OCI-LY1 (cell line): Measurements from ENCODE around the gene TMEM144.

Source experiments
- EZH2 ChIP-seq: fragments of 200-600 bp; sonication (generic), shearing (Covaris generic); IDR thresholded peaks from 2 replicates; pipeline ENCODE4 v1.8.0; 2017; ENCODE audit warnings: borderline replicate concordance, mixed run types, mild to moderate bottlenecking, antibody characterized with exemption, low read length, moderate library complexity, mixed read lengths
- TF ChIP-seq, protein P1 (sequence below): fragments of 200-600 bp; sonication (generic), shearing (Covaris generic); IDR thresholded peaks from 2 replicates; pipeline ENCODE4 v1.5.1; 2017; ENCODE audit warnings: mild to moderate bottlenecking, antibody characterized with exemption, low read length, moderate library complexity, mixed read lengths

DNA sequence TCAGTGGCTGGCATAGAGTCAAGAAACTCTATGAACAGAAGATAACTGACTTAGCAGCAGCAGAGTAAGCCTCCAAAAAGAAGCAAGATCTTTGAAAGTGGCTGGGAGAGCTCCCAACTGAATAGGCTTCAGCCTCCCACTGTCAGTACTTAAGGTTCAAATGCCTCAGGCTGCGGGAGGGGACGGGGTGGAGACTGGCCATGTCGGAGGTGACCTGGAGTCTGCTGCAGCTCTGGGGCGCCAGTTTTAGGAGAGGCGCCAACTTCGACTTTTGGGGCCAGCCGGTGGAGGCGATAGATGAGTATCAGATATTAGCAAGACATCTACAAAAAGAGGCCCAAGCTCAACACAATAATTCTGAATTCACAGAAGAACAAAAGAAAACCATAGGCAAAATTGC lies 67.3 kb downstream of the TMEM144 start:
- TF ChIP-seq, protein P1, sequence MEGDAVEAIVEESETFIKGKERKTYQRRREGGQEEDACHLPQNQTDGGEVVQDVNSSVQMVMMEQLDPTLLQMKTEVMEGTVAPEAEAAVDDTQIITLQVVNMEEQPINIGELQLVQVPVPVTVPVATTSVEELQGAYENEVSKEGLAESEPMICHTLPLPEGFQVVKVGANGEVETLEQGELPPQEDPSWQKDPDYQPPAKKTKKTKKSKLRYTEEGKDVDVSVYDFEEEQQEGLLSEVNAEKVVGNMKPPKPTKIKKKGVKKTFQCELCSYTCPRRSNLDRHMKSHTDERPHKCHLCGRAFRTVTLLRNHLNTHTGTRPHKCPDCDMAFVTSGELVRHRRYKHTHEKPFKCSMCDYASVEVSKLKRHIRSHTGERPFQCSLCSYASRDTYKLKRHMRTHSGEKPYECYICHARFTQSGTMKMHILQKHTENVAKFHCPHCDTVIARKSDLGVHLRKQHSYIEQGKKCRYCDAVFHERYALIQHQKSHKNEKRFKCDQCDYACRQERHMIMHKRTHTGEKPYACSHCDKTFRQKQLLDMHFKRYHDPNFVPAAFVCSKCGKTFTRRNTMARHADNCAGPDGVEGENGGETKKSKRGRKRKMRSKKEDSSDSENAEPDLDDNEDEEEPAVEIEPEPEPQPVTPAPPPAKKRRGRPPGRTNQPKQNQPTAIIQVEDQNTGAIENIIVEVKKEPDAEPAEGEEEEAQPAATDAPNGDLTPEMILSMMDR, result no peak
- TF ChIP-seq EZH2, result no peak
